RWPE2 (cell line): ENCODE results near the gene FOXA1.

Source experiments
- ATAC-seq: fragments of 200-7000 bp; cut with Tn5 transposase; 3 replicates; pipeline ENCODE4 v1.9.1; 2021; ENCODE audit warnings: low read depth
- DNase-seq: peaks from one replicate; pipeline ENCODE4 v3.0.0-alpha.2; 2020; ENCODE audit warnings: low spot score
- H3K27ac ChIP-seq: fragments of 450-650 bp; 2 replicates; pipeline ENCODE4 v1.5.1; 2017; ENCODE audit warnings: mild to moderate bottlenecking; ENCODE audit not compliant: poor library complexity, severe bottlenecking
- H3K27me3 ChIP-seq: fragments of 250-450 bp; sonication (Bioruptor Pico); 2 replicates; pipeline ENCODE4 v1.5.1; 2021; ENCODE audit warnings: mild to moderate bottlenecking, moderate library complexity; ENCODE audit not compliant: insufficient read depth, poor library complexity, severe bottlenecking
- H3K36me3 ChIP-seq: fragments of 250-450 bp; sonication (Bioruptor Pico); 2 replicates; pipeline ENCODE4 v1.5.1; 2020; ENCODE audit warnings: low read depth, mild to moderate bottlenecking, moderate library complexity
- H3K4me1 ChIP-seq: fragments of 250-450 bp; sonication (Bioruptor Pico); 2 replicates; pipeline ENCODE4 v1.5.1; 2021; ENCODE audit warnings: mild to moderate bottlenecking, moderate library complexity; ENCODE audit not compliant: insufficient read depth, poor library complexity, severe bottlenecking
- H3K4me3 ChIP-seq: fragments of 250-450 bp; sonication (Bioruptor Pico); 2 replicates; pipeline ENCODE4 v1.5.1; 2021; ENCODE audit warnings: mild to moderate bottlenecking, moderate library complexity; ENCODE audit not compliant: severe bottlenecking
- H3K9me3 ChIP-seq: fragments of 250-450 bp; sonication (Bioruptor Pico); 2 replicates; pipeline ENCODE4 v1.5.1; 2021; ENCODE audit warnings: mild to moderate bottlenecking, moderate library complexity; ENCODE audit not compliant: severe bottlenecking
- TF ChIP-seq, protein P1 (sequence below): fragments of 450-650 bp; IDR thresholded peaks from one replicate; pipeline ENCODE4 v1.5.1; 2017; ENCODE audit warnings: mild to moderate bottlenecking, moderate library complexity; ENCODE audit not compliant: poor library complexity, severe bottlenecking

Gene FOXA1

DNA sequence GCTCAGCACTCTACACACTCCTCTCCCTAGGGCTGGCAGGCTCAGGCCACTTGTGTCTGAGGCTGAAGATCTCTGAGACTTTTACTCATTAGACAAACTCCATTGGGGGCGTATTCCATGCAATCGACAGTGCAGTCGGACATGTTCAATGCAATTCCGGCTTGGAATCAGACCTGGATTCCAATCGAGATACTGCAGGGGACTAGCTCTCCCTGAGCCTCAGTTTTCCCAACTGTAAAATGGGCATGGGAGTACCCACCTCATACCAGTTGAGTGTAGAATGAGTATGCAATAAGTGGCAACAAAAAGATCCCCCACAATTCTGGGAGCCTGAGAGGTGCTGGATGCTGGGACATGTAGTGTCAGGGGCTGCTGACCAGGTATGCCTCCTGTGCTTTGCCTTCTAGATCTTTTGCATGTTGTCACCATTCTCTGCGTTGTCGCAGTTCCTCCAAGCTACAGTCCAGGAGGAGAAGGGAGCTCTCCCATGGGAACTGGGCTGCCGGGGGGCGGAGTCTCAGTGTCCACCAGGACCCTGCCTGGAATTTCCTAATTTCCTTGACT is 8.7 kb upstream of the FOXA1 start:
- no peaks in the 10 kb centered on the region for H3K27me3 ChIP-seq
- peaks cover 4% of the 10 kb centered on the region for H3K4me1 ChIP-seq
- no peak for ATAC-seq
- H3K27ac ChIP-seq: no peak overlapping the region
- no peaks in the 10 kb centered on the region for H3K36me3 ChIP-seq
- DNase-seq: no peak
- no peak overlapping the region for H3K4me3 ChIP-seq
- TF ChIP-seq, protein P1, sequence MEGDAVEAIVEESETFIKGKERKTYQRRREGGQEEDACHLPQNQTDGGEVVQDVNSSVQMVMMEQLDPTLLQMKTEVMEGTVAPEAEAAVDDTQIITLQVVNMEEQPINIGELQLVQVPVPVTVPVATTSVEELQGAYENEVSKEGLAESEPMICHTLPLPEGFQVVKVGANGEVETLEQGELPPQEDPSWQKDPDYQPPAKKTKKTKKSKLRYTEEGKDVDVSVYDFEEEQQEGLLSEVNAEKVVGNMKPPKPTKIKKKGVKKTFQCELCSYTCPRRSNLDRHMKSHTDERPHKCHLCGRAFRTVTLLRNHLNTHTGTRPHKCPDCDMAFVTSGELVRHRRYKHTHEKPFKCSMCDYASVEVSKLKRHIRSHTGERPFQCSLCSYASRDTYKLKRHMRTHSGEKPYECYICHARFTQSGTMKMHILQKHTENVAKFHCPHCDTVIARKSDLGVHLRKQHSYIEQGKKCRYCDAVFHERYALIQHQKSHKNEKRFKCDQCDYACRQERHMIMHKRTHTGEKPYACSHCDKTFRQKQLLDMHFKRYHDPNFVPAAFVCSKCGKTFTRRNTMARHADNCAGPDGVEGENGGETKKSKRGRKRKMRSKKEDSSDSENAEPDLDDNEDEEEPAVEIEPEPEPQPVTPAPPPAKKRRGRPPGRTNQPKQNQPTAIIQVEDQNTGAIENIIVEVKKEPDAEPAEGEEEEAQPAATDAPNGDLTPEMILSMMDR: no peak
- no peaks in the 10 kb centered on the region for H3K9me3 ChIP-seq

DNA sequence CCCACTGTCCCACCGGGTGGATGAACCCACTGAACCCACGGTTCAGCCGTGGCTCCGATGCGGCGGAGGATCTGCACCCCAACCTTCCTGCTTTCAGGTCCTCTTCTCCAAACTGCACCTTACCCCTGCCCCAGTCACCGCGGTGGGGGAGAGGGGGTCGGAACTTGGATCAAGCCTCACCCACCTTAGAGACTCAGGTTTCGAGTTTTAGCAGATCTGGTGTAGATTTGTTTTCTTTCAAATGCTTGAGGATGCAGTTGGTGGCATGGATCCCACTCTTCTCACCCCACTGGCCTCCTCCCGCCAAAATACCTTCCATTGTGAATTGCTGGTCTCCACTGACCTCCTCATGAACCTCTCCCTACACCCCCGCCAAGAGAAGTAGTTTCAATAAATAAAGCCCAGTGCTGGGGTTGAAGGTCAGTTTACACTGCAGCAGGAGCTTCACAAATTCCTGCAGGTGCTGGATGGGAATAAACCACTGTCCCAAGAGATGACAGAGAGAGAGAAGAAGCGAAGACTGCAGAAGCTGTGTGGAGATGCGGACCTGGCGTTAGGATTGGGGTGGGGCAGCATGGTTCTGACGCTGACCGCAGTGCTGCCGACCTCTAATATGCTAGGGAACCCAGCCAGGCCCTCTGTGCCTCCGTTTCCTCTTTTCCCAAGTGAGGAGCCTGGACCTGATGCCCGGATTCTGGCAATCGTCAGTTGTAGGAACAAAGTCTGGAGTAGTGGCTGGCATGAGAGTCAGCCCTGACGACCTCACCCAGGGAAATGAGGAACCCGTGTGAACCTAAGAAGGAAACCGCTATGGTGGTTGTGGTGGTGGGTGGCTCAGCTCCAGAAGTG is 7.8 kb upstream of the FOXA1 start:
- ATAC-seq (no peak), DNase-seq (no peak)
- Histone ChIP-seq H3K9me3 (no peaks in the 10 kb centered on the region), H3K27ac (no peak overlapping the region), H3K36me3 (no peaks in the 10 kb centered on the region), H3K4me3 (no peak overlapping the region), H3K27me3 (no peaks in the 10 kb centered on the region), H3K4me1 (peaks cover 4% of the 10 kb centered on the region)
- TF ChIP-seq, protein P1: no peak

DNA sequence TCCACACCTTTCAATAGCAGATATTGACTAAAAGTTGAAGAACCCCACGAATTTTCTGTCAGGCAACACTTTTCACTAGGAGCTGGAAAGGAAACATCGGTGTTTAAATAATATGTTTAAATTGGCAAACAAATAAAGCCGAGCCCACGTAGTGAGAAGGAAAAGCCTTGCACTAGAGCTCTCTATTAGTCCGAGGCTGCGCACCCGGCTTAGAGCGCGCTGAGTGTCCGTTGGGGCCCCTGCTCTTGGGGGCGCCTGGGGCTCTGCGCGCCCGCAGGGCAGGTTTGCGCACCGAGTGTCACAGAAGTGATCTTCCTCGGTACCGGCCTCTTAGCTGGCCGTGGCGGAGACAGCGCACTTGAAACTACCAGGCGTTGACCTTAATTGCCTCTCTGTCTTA is 6.8 kb upstream of the FOXA1 start:
- Histone ChIP-seq H3K9me3 (no peaks in the 10 kb centered on the region), H3K27me3 (no peaks in the 10 kb centered on the region), H3K36me3 (no peaks in the 10 kb centered on the region), H3K4me3 (no peak overlapping the region), H3K27ac (no peak overlapping the region), H3K4me1 (peaks cover 4% of the 10 kb centered on the region)
- TF ChIP-seq, protein P1: no peak
- ATAC-seq: no peak
- no peak for DNase-seq

DNA sequence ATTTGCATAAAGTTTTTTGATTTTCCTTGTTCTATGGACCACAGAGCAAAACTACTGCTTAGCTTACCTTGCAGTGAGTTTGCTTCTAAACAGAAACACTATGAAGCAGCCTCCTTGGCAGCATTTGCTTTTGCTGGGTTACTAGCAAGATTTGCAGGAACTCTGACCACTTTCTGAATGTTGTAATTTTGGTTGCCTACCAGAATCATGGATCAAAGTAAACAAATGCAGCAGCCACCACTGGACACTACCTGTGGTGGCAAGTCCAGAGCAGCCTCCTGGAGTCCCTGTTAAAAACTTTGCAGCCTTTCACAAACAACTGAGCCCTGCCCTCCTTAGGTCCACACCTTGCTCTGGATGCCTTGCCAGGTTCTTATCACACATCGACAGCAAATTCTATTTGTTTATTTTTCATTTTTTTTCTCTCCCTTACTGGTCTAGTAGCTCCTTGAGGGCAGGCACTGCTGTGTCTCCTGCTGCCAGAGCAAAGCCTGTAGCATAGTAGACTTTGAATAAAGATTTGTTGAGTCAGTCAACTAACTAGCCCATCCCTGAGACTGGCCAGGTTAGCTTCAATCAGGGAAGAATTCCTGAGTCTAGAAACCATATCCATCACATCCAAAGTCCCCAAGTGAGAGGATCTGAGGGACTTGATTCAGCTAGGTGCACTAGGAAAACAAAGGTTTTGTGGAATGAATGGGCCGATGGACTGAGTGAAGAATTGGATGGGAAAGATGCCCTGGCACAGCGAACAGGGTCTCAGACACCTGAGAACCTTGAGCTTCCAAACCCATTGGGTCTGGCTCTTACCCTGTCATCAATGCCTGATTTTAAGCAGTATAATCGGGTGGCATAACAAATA is 6.1 kb upstream of the FOXA1 start:
- no peak for DNase-seq
- Histone ChIP-seq H3K36me3 (no peaks in the 10 kb centered on the region), H3K4me3 (no peak overlapping the region), H3K27ac (no peak overlapping the region), H3K27me3 (no peaks in the 10 kb centered on the region), H3K9me3 (no peaks in the 10 kb centered on the region), H3K4me1 (peaks cover 4% of the 10 kb centered on the region)
- TF ChIP-seq, protein P1: no peak
- no peak for ATAC-seq
